ENCODE data around the gene ARHGAP36.

ARHGAP36 gene

GRCh38 chrX:131072871-131073571 is 14.9 kb downstream of the ARHGAP36 start:
- no peak for DNase-seq

DNA sequence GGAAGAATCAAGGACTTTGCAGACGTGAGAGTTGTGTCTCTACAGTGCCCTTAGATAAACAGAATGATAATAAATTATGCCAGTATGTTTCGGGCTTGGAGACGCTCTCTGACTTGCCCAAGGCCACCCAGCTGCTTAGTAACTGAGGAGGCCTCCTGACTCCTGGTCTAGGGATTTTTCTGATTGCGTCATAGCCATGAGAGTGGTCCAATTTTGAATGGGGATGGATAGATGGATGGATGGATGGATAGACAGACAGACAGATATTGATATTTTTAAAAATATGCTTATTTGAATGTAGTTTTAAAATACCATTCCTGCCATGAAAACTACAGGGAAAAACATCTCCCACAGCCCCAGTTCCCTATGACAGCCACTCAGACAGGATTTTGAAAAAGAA is 15.5 kb downstream of the ARHGAP36 start:
- no peak for DNase-seq

- no peak for DNase-seq
These were observed 23.9 kb downstream of the ARHGAP36 start for GRCh38 chrX:131081772-131082740.

GRCh38 chrX:131083510-131084142 is 25.5 kb downstream of the ARHGAP36 start:
- DNase-seq, result no peak

DNA sequence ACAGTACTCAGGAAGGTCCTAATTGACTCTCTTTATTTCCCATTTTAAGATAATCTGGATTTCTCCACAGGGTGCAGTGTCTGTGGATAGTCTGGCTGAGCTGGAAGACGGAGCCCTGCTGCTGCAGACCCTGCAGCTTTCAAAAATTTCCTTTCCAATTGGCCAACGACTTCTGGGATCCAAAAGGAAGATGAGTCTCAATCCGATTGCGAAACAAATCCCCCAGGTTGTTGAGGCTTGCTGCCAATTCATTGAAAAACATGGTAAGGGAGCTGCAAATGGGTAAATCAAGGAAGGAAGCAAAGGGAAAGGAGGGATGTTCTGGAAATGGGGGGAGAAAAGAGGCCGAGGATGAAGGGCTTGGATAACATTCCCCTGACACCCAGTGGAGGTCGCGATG is 26.0 kb downstream of the ARHGAP36 start:
- DNase-seq, result no peak

DNA sequence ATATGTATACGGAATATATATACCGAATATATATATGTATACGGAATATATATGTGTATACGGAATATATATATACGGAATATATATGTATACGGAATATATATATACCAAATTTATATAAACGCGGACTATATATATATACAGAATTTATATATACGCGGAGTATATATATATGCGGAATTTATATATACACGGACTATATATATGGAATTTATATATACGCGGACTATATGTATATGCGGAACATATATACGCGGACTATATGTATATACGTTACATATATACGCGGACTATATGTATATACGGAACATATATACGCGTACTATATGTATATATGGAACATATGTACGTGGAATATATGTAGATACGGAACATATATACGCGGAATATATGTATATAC is 78.6 kb downstream of the ARHGAP36 start:
- no peak for DNase-seq

GRCh38 chrX:131139072-131139471 is 80.9 kb downstream of the ARHGAP36 start:
- DNase-seq, result no peak
